Right hindlimb (tissue), 1 donor: ENCODE measurements around the gene EEF2K.

Experiments used
- DNase-seq: peaks from one replicate; pipeline ENCODE4 v3.0.0-alpha.2; 2018

Gene EEF2K

GRCh38 chr16:22255335-22255734 lies 49.3 kb downstream of the EEF2K start:
- DNase-seq, result no peak

DNA sequence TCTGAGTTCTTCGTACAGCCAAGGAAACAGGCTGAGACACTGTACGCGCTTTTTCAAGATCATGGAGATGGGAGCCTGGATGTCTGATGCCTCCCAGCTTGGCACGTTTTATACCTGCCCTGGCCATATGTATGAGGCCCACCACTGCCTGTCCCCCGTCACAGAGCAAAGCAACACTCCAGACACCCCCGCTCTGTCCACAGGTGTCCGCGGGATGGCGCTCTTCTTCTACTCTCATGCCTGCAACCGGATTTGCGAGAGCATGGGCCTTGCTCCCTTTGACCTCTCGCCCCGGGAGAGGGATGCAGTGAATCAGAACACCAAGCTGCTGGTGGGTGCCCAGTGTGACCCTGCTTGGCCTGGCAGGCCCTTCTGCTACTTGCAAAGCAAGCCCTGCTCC lies 51.4 kb downstream of the EEF2K start:
- no peak for DNase-seq

GRCh38 chr16:22260490-22260889 lies 54.4 kb downstream of the EEF2K start:
- DNase-seq, result no peak

GRCh38 chr16:22262460-22262859 lies 56.4 kb downstream of the EEF2K start:
- DNase-seq, result no peak

GRCh38 chr16:22264786-22265185 lies 58.7 kb downstream of the EEF2K start:
- no peak for DNase-seq

DNA sequence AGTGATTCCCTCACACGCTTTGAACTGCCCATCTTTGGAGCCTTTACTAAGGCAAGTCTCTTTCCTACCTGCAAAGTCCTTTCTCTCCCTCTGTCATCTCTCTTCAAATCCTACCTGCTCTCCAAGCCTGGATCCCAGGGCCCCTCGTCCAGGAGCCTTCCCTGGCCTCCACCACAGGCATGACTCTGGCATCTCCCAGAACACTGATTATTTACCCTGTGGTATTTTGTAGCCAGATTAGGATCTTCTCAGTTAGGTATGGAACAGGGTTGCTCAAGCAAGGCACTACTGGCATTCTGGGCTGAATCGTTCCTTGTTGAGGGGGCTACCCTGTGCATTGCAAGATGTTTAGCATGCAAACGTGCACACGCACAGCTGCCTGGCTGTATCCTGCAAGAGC lies 59.3 kb downstream of the EEF2K start:
- DNase-seq, result no peak

DNA sequence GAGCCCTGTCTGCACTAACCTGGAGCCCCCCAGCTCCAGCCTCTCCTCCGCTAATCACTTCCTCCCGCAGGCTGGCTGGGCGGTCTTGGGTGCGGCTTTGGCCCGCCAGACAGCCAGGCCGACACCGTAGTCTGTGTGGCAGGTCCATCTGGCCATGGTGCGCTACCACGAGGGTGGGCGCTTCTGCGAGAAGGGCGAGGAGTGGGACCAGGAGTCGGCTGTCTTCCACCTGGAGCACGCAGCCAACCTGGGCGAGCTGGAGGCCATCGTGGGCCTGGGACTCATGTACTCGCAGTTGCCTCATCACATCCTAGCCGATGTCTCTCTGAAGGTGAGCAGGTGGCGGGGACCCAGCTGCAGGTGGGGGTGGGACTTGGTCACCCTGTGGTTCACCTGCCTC lies 60.5 kb downstream of the EEF2K start:
- DNase-seq, result no peak

DNA sequence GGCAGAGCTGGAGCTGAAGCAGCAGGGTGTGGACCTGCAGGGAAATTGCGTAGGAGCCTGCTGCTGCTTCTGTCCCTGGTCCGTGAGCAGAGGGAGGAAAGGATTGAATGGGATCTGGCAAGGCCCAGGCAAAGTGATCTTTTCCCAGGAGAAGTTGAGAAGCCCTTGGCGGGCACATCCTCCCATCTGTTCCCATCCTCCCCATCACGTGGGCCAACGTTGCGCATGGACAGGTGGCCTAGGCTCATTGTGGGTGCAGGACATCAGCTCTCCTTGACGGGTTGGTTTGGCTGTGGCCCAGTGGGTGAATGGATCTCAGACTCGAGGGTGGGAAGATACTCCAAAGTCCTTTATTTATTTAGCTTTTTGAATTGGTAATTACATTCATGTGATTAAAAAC lies 61.7 kb downstream of the EEF2K start:
- no peak for DNase-seq

DNA sequence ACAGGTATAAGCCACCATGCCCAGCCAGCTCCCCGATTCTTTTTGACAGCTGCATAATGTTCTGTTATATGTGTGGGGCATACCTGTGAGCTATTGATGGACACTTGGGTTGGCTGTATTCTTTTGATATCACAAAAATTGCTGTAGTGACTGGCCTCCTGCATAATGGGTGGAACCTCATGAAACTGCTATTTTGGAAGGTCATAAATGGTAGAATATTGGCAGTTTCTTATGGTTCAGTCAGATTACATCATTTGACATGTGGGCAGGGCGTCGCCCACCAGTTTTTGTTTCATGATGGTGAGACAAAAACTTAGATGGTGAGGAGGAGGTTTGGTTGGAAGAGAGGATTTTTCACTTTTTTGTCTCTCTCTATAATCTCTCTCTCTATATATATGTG lies 64.4 kb downstream of the EEF2K start:
- no peak for DNase-seq

GRCh38 chr16:22272870-22273650 lies 67.0 kb downstream of the EEF2K start:
- no peak for DNase-seq

DNA sequence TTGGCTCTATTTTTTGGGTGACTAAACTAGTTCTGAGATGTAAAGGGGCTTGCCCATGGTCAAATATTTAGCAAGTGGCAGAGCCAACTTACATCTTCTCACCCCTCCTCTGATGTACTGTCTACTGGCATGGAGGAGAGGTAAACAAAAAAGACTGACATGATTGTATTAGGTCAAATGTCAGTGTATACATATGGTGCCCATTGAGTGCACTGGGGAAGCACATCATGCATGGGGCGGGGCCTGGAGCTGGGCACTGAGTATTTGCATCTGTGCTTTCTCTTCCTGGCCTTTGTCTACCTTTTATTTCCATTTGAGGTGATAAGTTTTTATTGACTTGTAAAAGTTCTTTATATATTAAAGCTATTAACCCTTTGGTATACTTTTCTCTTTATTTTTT lies 68.8 kb downstream of the EEF2K start:
- DNase-seq, result no peak

DNA sequence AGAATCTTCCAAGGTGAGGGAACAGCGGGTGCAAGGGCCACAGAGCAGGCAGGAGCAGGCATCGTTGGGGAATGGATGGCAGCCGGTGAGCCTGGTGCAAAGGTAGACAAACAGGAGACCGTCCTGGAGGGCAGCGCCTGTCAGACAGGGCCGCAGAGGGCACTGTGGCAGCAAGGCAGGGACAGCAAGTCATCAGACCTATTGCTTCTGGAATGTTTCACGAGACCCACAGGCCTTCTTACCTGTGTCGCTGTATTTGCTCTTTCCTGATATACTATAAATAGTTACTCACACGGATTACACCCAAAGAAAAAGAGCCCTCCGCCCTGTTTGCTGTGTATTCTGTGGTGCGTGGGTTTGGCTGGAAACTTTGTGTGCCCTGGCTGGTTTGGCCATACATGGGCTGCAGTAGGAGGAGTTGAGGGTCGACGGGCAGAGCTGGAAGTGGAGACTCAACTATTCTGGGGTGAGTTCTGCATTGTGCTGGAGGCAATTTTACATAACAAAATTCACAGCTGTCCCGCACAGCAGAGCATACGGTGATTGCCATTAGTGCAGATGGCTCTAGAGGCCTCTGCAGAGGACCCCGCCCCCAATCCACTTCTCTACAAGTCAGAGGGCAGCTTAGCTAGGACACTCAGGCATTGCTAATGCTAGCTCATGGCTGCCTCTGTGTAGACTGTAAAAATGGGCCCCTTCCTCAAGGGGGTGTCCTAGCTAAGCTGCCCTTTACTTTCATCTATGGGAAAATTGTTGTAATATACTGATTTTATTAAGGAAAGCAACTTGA lies 72.6 kb downstream of the EEF2K start:
- no peak for DNase-seq

DNA sequence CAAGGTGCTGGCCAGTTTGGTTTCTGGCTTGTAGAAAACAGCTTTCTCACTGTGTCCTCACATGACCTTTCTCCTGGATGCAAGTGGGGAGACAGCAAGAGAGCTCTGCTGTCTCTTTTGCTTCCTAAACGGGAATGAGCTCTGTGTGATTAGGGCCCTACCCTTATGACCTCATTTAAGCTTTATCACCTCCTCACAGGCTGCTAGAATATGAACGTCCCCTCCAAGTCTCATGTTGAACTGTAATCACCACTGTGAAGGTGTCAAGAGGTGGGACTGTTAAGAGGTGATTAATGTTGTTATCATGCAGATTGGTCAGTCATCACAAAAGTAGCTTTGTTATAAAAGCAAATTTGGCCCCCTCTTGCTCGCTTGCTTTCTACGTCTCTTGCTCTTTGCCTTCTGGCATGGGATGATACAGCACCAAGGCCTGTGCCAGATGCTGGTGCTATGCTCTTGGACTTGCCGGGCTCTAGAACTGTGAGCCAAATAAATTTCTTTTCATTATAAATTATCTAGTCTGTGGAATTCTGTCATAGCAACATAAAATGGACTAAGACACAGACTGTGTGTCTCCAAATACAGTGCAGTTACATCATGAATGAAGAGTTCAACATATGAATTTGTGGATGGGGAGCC lies 76.3 kb downstream of the EEF2K start:
- DNase-seq, result no peak

DNA sequence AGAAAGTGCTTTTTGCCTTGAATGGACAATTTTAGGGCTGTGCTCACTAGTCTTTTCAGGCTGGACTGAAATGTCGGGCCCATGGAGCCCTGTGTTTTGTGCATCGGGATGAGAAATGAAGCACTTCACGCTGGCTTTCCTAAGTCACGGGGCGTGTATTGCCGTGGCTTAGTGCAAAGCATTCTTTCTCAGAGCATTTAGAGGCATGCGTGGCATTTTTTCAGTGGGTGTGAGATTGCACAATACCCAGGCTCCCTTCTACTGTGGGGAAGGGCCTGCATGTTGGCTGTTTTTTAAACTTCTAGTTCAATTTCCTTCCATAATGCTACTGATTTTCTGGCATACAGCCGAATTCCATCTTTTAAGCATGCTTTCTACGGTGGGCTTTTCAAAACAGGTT lies 78.6 kb downstream of the EEF2K start:
- no peak for DNase-seq

DNA sequence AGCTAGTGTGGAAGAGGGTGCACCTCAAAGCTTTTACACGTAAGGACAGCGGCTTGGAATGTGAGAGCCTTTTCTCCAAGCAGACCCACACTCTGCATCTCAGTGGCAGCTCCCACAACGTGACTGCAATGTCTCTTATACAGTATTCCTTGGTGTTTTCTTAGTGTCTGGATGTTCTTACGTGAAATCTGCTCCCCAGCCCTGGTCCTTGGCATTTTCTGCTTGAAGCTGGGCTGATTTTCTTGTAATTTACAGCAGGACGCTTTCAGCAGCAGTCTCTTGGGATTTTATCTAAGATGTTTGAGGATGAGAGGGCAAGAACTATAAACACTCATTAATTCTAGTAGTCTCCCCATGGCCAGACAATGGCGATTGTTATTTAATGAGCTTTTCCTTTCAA lies 79.0 kb downstream of the EEF2K start:
- no peak for DNase-seq

DNA sequence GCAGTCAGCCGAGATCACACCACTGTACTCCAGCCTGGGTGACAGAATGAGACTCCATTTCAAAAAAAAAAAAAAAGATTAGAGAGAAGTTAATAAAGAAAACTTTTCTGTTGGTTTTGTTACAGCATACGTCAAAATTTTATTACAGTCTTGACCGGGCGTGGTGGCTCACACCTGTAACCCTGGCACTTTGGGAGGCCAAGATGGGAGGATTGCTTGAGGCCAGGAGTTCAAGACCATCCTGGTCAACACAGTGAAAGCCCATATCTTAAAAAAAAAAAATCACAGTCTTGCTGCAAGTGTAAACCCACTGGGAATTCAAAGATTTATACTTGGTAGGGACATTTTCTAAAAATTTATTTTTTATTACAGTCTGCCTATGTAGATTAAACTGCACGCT lies 84.9 kb downstream of the EEF2K start:
- no peak for DNase-seq

DNA sequence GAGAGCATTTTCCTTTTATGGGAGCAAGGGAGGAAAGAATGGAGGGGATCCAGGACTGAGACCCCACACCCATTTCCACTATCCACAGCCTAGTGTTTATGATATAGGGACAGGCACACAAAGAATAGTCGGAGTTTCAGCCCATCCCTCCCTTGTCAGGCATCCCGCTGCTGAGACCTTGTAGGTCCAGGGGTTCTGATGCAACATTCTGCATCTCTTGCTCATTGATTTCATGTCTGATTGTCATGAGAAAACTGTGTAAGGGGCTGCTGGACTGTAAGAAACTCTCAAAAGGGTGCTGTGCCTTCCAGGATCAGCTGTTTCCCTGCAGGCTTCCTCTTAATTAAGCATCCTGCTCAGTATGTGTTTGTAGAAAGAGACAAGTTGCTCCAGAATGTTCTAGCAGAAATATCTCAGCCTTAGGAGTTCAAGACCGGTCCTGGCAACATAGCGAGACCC lies 85.8 kb downstream of the EEF2K start:
- no peak for DNase-seq

- DNase-seq, result no peak
Observed at GRCh38 chr16:22292320-22292719, 86.2 kb downstream of the EEF2K start.

GRCh38 chr16:22293137-22294106 lies 87.3 kb downstream of the EEF2K start:
- DNase-seq, result no peak

GRCh38 chr16:22296225-22297113 lies 90.4 kb downstream of the EEF2K start:
- peak; percentile 28 for DNase-seq

DNA sequence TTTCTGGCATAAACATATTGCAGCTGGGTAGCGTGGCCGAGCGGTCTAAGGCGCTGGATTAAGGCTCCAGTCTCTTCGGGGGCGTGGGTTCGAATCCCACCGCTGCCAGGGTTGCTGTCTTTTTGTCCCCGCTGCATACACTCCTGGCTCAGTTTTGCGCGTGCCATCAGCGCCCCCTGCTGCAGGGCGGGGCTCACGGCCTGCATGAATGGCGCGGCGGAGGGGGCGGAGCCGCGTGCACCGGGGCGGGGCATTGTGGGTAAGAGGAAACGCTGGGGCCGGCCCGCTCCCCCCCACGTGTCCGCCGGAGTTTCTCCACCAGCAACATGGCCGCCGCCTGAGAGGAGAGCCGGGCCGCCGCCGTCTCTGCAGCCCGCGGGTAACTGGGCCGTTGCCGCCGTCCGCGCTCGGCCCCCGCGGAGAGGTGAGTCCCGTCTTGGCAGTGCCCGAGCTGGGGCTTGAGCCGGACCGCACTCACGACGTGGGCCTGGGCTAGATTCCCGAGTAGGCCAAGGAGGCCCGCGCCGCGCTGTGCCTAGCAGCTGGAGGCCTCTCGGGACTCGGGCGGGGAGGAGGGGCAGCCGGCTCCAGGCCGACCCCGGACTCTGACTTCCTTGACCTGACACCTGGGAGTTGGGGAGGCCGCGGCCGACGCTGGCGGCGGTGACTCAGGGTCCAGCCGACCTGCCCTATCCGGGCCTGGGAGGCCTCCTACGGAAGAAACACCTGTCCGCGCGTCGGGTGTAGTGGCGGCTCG lies 91.2 kb downstream of the EEF2K start, which contains the start of gene POLR3E:
Gene POLR3E, plus strand, starts transcription at position 296 of the 757 bp plus-strand sequence. CDS start 5,560 bp downstream, outside the sequence.
- peak; percentile 100 for DNase-seq
